A204.1 (cell line): ENCODE data around the gene TBC1D17.

ENCODE experiments used
- FAIRE-seq: peaks from 2 replicates; lab custom pipeline; 2012; peaks lifted over from hg19 to GRCh38; lab: Jason Lieb, UNC

TBC1D17 gene

DNA sequence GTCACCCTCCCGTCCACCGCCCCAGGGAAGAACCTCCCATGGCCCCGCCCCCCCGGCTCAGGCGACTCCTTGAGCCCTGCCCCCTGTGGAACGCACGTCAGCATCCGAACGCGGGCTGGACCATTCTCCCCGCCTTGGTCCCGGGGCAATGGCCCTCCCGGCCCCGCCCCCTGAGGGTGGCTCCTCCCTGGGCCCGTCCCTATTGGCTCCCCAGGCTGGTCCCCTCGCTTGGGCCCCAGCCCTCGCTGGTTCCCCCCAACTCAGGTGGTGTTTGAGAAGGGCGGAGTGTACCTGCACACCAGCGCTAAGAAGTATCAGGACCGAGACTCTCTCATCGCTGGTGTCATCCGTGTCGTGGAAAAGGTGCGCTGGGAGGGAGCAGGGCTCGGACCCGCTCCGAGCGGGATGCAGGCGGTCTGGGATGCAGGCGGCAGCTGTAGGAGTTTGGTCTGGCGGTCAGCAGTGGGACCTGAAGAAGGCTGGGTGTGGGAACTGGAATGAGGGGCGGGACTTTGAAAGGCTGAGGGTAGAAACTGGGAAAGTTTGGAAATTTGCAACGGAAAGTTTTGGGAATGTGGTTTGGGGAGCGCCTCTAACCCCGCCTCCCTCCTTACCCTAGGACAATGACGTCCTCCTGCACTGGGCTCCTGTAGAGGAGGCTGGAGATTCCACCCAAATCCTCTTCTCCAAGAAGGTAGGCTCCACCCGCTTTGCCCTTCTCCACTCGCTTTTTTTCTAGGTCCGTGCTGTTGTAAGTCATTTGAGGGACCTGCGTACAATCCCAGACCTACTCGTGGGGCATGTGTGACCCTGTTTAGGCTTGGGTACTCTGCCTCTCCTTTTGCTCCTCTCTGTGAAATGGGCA is 609 bp downstream of the TBC1D17 start:
- peak; percentile 44 for FAIRE-seq

DNA sequence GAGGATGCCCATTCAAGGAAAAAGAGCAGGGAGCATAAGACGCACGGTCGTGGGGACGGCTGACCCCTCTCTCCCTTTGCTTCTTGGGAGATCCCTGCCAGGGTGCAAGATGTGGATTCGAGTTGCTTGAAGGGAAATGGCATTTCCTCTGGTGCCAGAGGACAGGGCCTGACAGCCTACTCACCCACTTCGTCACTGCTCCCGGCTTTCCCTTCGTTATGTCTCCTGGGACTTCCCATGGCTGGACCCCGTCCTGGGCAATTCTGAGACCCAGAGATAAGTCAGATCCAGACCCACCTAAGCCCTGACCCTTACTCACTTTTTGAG is 1.2 kb downstream of the TBC1D17 start:
- FAIRE-seq, result no peak

GRCh38 chr19:49879243-49879963 is 1.9 kb downstream of the TBC1D17 start:
- FAIRE-seq, result no peak

DNA sequence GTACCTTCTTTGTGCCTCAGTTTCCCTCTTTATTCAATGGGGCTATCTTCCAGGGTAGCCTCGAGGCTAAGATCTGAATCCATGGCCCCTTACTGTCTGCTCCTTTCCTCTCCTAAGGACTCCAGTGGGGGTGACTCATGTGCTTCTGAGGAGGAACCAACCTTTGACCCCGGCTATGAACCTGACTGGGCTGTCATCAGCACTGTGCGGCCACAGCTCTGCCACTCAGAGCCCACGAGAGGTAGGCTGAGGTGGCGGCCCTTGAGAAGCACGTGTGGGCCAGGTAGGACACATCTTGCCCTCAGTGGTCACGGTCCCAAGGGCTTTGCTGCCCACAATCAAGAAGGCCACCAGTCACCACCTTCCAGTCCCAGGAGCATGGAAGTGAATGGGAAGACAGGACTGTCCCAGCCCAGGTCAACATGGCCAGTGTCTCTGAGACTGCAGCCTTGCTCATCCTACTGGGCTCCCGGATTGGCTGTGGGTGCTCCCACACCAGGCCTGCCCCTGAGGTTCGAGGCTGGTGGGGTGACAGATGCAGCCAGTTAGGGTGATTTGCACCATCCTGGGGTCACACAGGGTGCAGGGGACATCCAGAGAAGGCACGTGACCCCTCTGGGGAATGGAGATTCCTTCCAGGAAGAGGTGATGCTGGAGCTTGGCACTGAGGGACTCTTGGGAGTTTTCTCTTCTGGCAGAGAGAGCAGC is 2.8 kb downstream of the TBC1D17 start:
- no peak for FAIRE-seq

DNA sequence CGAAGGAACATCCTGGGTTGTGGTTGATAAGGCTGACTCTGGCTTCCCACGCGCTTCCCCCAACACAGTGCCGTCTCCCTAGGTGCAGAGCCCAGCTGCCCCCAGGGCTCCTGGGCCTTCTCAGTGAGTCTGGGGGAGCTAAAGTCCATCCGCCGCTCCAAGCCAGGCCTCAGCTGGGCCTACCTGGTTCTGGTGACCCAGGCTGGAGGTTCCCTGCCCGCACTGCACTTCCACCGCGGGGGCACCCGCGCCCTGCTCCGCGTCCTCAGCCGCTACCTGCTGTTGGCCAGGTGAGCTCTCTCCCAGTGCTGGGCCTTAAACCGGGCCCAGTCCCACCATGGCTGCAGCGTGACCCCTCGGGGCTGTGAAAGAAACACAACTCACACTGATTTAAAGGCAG is 3.7 kb downstream of the TBC1D17 start:
- no peak for FAIRE-seq

GRCh38 chr19:49881672-49882394 is 4.3 kb downstream of the TBC1D17 start:
- no peak for FAIRE-seq

DNA sequence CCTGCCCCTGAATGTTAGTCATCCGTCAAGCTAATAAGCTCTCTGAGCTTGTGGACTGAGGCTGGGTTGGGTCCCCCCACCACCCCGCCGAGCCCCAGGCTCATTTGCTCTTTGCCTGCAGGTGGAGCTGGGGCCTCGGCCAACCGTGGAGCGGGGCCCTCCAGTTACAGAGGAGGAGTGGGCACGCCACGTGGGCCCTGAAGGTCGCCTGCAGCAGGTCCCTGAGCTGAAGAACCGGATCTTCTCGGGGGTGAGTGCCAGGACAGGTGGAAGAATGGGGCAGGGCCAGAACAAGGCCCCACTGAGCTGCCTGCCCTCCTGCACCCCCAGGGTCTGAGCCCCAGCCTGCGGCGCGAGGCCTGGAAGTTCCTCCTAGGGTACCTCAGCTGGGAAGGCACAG is 5.1 kb downstream of the TBC1D17 start:
- no peak for FAIRE-seq

GRCh38 chr19:49883094-49883493 is 5.6 kb downstream of the TBC1D17 start:
- no peak for FAIRE-seq

DNA sequence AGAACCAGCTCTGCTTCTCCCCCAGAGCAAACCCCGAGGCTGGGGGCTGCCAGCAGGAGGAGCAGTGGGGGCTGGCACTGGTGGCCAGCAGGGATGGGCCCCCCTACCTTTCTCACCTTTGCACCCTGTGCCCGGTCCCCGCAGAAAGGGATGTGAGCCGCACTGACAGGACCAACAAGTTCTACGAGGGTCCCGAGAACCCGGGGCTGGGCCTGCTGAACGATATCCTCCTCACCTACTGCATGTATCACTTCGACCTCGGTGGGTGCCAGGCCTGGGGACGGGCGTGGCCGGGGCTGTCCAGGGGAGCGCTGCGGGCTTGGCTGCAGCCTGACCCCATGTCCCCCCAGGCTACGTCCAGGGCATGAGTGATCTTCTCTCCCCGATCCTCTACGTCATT is 6.6 kb downstream of the TBC1D17 start:
- no peak for FAIRE-seq

DNA sequence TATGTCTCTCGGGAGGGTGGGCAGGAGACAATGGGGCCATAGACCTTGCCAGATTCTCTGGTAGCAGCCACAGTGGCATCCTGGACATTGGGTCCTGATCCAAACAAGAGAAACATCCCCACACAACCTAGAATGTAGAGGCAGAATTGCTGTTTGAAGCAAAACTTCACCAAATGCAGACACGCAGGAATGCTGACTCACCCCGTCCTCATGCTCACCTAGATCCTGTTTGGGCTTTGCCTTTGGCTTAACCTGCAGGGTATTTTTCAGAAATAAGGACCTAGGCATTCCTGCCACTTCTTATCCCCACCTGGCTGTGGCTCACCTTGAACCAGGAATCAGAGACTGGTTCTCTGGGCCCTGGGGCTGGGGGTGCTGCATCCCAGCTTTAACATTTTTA is 7.3 kb downstream of the TBC1D17 start:
- no peak for FAIRE-seq

GRCh38 chr19:49887037-49887664 is 9.6 kb downstream of the TBC1D17 start:
- FAIRE-seq, result no peak

GRCh38 chr19:49887665-49888509 is 10.4 kb downstream of the TBC1D17 start:
- FAIRE-seq, result no peak

DNA sequence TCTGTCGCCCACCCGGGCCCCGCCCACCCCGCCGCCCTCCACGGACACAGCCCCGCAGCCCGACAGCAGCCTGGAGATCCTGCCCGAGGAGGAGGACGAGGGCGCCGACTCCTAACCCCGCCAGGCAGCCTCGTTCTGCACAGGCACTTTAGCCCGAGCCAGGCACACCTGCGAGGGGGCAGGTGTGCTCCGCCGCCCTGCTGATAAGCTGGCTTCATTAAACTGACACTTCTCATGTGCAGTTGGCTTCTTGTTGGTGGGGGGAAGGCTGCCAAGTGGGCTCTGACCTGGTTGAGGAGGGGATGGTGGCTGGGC is 11.0 kb downstream of the TBC1D17 start:
- FAIRE-seq, result no peak

DNA sequence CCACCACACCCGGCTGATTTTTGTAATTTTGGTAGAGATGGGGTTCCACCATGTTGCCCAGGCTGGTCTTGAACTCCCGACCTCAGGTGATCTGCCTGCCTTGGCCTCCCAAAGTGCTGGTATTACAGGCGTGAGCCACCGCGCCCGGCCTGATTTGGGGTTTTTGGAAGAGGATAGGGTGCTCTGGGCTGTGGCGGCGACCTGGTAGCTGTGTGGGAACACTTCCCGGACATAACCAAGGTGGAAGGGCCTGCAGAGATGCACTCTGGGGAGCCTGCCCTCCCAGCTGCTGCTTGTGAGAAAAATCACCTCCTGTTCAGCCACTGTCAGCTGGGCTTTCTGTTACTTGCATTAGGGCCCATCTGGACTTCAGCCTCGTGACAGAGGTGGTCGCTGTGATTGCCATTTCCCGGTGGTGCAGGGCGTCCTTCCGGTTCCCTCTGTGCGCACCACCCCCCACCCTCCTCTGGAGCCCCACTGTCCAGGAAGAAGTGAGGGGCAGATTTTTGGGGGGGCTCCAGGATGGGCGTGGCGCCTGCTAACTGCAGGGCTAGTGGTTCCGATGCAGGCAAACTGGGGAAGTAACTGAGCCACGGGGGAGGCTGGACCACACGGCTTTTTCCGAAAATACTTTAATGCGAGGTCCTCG is 11.7 kb downstream of the TBC1D17 start:
- no peak for FAIRE-seq

DNA sequence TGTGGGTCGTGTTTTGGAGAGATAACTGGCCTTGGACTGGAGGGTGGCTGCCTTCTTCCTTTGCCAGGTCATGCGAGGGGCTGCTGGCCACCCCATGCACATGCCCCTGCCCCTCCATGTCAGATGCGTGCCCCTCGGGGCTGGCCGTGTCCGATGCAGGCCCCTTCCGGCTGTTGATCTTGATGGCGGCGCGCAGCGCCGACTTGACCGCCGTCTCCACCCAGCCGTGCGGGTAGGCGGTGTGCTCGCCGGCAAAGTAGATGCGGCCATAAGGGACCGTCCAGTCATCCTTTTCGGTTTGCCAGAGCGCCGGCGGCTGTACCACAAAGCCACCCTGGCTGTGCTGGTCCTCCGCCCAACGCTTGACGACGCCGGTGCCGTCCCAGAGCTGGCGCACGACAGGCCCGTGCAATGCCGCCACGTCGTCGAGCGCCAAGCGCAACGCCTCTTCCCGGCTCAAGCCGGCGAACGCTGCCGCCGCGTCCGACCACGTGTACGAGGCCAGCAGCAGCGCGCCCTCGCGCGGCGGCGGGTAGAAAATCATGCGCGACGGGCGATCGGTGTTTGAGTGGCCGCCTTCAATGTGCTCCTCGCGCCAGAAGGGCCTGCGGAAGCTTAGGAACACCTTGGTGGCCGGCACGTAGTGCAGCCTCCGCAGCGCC is 12.3 kb downstream of the TBC1D17 start:
- no peak for FAIRE-seq

DNA sequence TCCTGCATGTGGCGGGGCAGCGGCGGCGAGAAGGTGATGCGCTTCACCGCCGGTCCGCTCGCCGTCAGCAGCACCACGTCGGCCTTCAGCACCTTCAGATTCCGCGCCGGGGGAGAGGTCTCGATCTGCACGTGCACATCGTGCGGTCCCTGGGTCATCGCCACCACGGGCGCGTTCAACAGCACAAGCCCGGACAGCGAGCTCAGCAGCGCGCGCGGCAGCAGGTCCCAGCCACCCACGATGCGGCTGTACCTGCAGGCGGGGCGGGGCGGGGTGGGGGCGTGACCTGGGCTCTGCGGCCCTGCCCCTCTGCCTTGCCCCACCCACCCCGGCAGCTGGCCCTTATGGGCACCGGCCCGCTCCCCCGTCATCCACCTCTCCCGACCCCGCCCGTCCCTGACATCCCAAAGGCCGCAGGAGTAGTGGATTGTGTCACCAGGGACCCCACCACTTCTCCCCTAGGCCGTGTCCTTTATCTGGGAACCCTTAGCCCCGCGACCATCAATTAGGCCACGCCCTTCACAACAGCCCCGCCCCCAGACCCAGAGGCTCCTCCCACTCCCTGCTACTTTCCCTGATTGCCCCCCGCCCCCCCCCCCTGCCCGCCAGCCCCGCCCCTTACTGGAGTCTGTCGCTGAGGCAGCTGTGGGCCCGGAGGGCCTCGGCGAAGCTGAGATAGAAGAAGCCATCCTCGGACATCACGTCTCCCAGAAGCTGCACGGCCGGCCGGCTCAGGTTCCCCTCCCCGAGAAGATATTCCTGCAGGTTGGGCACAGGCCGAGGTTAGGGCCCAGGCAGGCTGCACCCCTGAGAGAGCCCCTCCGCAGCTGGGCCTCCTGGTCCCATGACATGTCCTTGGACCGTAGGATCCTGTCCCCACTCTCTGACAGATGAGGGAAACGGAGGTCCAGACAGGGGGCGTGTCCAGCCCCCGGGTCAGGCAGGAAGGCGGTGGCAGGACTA is 13.1 kb downstream of the TBC1D17 start:
- FAIRE-seq, result no peak

DNA sequence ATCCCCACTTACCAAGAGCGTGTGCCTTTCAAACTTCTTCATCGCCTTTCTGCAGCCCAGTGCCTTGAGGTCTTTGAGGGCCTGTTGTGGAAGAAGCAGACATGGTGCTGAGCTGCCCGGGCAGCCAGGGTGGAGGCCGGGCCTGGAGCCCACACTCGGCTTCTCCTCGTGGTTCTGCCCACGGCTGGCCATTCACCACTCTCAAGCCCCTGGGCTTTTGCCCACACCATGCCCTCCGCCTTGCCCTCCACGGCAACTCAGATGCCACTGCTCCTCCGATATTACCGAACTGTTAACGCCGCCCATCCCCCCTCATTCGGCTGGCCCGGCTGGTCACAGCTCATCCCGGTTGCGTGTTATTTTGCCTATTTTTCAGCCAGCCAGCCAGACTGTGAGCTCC is 13.9 kb downstream of the TBC1D17 start:
- FAIRE-seq, result no peak

DNA sequence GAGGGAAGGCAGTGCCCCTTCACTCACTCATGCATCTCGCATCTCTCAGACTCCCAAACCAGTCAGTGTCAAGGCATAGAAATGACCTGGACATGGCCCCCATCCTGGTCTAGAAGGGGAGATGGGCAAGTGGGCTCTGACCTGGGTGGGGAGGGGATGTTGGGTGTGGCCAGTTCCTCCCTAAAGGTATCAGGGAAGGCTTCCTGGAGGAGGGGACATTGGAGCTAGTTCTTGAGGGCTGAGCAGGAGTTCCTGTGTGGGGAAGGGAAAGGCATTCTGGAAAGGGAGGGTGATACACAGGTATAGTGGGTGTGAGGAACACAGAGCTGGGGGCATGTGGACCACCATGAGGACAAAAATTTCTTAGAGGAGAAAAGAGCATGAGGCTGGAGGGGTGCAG is 15.2 kb downstream of the TBC1D17 start:
- FAIRE-seq, result no peak
